ENCODE results near the gene FBXO24. TPM values are rescaled to one million over a fixed set of nuclear protein-coding genes. Genes with fewer than 3 reads are reported as not detected.

FBXO24 gene
- total RNA-seq, 6 experiments from 2014 or later: 0.25 to 1.0 (median 0.45) TPM

DNA sequence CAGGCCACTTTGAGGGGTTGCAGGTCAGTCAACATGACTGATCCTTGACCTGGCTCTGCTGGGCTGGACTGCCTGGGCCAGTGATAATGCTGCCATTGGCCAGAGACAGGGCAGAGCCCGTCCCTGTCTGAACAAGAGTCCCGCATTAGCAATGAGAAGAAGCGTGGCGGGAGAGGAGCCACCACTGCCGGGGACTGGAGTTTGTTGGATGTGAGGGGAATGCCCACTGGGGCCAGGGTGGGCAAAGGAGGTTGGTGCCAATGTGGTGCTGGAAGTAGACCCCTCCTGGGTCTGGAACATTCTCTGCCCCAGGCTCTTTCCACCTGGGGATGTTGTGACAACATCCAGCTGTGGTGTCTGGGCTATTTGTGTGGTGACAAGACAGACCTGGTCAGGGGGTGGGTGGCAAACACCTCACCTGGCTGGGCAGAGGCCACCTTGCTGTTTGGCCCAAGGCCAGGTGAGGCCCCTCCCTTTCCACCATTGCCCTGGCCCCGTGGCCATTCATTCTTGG lies 20.1 kb upstream of the FBXO24 start:
- Histone ChIP-seq H3K36me3 (peaks cover 0 to 35% (median 18%) of the 10 kb centered on the region in 4 donors), H3K4me3 (peak overlapping the region in 1 of 3 donors; percentile 14), H3K9me3 (no peaks in the 10 kb centered on the region), H3K27ac (peak overlapping the region in 2 of 3 donors; percentile 90 to 96), H3K4me1 (peaks cover 0 to 67% (median 32%) of the 10 kb centered on the region in 4 donors), H3K27me3 (no peaks in the 10 kb centered on the region)
- WGBS (ENCODE audit: insufficient coverage, low coverage, low lambda C conversion rate, missing lambda C conversion rate): 48% methylated on average over 4 of the region's 6 CpGs
- no peak for ATAC-seq
- intact Hi-C loops (cut with DNase I): loop anchor here in 1 of 2 donors (10.0 kb wide), 1 partner anchor 129 kb away; the partner anchor contains the start of gene GIGYF1
- peak; percentile 26 for TF ChIP-seq POLR2A (IDR thresholded peaks at IDR 0.05)
- TF ChIP-seq, protein P1, sequence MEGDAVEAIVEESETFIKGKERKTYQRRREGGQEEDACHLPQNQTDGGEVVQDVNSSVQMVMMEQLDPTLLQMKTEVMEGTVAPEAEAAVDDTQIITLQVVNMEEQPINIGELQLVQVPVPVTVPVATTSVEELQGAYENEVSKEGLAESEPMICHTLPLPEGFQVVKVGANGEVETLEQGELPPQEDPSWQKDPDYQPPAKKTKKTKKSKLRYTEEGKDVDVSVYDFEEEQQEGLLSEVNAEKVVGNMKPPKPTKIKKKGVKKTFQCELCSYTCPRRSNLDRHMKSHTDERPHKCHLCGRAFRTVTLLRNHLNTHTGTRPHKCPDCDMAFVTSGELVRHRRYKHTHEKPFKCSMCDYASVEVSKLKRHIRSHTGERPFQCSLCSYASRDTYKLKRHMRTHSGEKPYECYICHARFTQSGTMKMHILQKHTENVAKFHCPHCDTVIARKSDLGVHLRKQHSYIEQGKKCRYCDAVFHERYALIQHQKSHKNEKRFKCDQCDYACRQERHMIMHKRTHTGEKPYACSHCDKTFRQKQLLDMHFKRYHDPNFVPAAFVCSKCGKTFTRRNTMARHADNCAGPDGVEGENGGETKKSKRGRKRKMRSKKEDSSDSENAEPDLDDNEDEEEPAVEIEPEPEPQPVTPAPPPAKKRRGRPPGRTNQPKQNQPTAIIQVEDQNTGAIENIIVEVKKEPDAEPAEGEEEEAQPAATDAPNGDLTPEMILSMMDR (IDR thresholded peaks at IDR 0.05): no peak
- DNase-seq: peak in 1 of 3 donors; percentile 81

DNA sequence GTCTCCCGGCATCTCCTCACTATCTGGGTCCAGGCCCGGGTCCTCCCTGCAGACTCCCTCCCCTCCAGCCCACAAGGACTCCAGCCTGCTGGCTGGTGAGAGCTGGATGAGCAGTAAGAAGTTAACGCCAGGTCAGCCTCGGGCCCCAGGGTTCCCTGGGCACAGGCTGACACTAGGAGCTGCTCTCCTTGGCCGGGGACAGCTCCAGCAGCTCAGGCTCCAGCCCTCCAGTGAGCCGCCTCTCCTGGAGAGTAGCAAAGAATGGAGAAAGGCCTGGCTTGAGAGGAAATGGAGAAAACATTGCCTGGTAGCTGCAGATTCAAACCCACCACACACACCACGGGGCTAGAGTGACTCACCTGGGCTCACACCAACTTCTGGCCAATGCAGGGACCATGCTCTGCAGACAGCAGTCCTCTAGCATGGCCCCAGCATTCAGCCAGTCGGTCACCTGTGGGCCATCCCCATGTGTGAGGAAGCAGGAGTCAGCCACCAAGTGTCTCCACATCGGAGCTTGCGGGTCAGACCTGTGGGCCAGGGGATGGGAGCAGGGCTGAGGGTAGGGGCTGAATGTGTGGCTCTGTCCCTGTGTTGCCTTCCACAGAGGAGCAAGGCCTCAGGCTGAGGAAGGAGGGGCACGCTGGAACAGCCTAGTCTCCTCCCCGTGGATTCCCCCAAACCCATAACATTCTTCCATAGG lies 18.9 kb upstream of the FBXO24 start:
- peaks cover 0 to 70% (median 34%) of the 10 kb centered on the region in 4 donors for H3K4me1 ChIP-seq
- no peak for DNase-seq
- H3K4me3 ChIP-seq: peak overlapping the region in 1 of 3 donors; percentile 9
- TF ChIP-seq, protein P1 (IDR thresholded peaks at IDR 0.05): no peak
- no peak for TF ChIP-seq POLR2A (IDR thresholded peaks at IDR 0.05)
- H3K27ac ChIP-seq: peak overlapping the region; percentile 63 to 96 (median 90)
- peaks cover 0 to 24% (median 11%) of the 10 kb centered on the region in 4 donors for H3K36me3 ChIP-seq
- no peaks in the 10 kb centered on the region for H3K27me3 ChIP-seq
- WGBS (ENCODE audit: insufficient coverage, low coverage, low lambda C conversion rate, missing lambda C conversion rate): 56% methylated on average over 5 of the region's 12 CpGs
- ATAC-seq: no peak
- intact Hi-C loops (cut with DNase I): loop anchor here in 1 of 2 donors (10.0 kb wide), 1 partner anchor 128 kb away; the partner anchor contains the start of gene GIGYF1
- H3K9me3 ChIP-seq: no peaks in the 10 kb centered on the region

DNA sequence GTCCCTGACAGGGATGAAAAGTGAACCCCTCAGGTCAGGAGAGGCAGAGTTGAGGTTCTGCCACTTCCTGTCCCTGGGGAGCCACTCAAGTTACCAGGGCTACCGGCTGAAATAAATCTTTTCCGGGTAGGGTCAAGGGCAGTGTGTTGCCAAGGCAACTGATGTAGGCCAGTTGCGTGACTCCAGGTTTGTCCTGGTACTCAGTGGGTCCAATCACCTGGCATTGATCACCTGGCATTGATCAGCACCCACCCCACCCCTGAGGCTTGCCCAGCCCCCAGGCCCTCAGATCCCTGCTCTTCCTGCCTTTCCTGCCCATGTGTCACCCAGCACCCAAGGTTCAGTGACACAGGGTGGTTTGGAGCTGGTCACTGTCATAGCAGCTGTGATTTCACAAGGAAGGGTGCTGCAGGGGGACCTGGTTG lies 18.4 kb upstream of the FBXO24 start:
- Histone ChIP-seq H3K4me1 (peaks cover 0 to 70% (median 34%) of the 10 kb centered on the region in 4 donors), H3K27me3 (no peaks in the 10 kb centered on the region), H3K36me3 (peaks cover 0 to 19% (median 8%) of the 10 kb centered on the region in 4 donors), H3K4me3 (peak overlapping the region in 1 of 3 donors; percentile 9), H3K9me3 (no peaks in the 10 kb centered on the region), H3K27ac (peak overlapping the region; percentile 63 to 96 (median 90))
- intact Hi-C loops (cut with DNase I): loop anchor here in 1 of 2 donors (10.0 kb wide), 1 partner anchor 127 kb away; the partner anchor contains the start of gene GIGYF1
- WGBS (ENCODE audit: insufficient coverage, low coverage, low lambda C conversion rate, missing lambda C conversion rate): 0% methylated on average over 1 of the region's 3 CpGs
- peak; percentile 71 to 87 (median 85) for DNase-seq
- peak; percentile 17 to 27 (median 24) for ATAC-seq
- TF ChIP-seq, protein P1 (IDR thresholded peaks at IDR 0.05): no peak
- TF ChIP-seq POLR2A (IDR thresholded peaks at IDR 0.05): no peak

DNA sequence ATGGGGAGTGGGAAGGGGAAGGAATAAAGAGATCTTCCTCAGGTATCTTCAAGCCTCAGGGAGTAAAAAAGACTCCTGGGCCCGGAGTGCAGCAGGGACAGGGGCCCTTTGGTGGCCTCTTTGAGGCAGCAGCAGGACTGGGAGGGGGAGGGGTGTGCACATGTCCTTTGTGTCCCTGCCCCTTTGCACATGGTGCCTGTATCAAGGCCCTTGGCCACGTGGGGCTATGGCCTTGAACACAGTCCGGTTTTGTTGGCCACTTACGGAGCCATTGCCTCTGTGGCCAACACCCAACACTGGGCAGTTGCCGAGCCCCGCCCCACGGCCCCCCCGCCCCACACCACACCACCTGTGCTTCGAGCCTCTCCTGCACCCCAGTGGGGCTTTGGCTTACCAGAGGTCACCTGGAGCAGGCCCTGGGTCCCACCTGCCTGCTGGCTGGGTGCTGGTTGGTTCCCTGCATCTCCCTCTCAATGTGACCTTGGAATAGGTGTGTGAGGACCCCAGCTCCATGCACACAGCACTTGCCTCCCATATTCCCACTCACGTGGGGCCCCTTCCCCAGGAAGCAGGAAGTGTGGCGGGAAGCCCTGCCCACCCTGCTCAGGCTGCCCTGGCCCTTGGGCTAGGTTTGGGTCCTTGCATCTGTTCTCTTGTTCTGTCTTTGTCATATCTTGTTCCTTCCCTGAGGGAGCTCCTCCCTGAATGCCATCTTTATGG lies 17.8 kb upstream of the FBXO24 start:
- Histone ChIP-seq H3K27me3 (no peaks in the 10 kb centered on the region), H3K36me3 (peaks cover 0 to 15% (median 4%) of the 10 kb centered on the region in 4 donors), H3K9me3 (no peaks in the 10 kb centered on the region), H3K4me1 (peaks cover 0 to 70% (median 34%) of the 10 kb centered on the region in 4 donors), H3K27ac (peak overlapping the region; percentile 78 to 96 (median 90)), H3K4me3 (peak overlapping the region in 2 of 3 donors; percentile 49)
- DNase-seq: peak; percentile 87 to 97 (median 94)
- intact Hi-C loops (cut with DNase I): loop anchor here in 1 of 2 donors (10.0 kb wide), 1 partner anchor 126 kb away; the partner anchor contains the start of gene GIGYF1
- WGBS (ENCODE audit: insufficient coverage, low coverage, low lambda C conversion rate, missing lambda C conversion rate): 0% methylated on average over 3 of the region's 11 CpGs
- peak; percentile 27 to 59 (median 53) for ATAC-seq
- TF ChIP-seq, protein P1 (IDR thresholded peaks at IDR 0.05): no peak
- peak; percentile 37 for TF ChIP-seq POLR2A (IDR thresholded peaks at IDR 0.05)

Data from right lobe of liver (tissue), 6 donors.